Endodermal cell (in vitro differentiated cells): ENCODE results near the gene DBNL. TPM values are rescaled to one million over a fixed set of nuclear protein-coding genes. Genes with fewer than 3 reads are reported as not detected.

ENCODE experiments used
- DNase-seq: peaks from one replicate; pipeline ENCODE4 v3.0.0-alpha.2; 2017
- H3K27ac ChIP-seq: 2 replicates; pipeline ENCODE4 v1.5.1; 2013; ENCODE audit warnings: mild to moderate bottlenecking, low read depth, low read length, moderate library complexity
- H3K27me3 ChIP-seq: 2 replicates; pipeline ENCODE4 v1.6.1; 2013; ENCODE audit warnings: mild to moderate bottlenecking, low read length, moderate library complexity; ENCODE audit not compliant: insufficient read depth, control insufficient read depth, poor library complexity, severe bottlenecking
- H3K36me3 ChIP-seq: 2 replicates; pipeline ENCODE4 v1.7.0; 2013; ENCODE audit warnings: mild to moderate bottlenecking, low read length, moderate library complexity; ENCODE audit not compliant: control insufficient read depth, insufficient read depth
- H3K4me1 ChIP-seq: one replicate; pipeline ENCODE4 v1.7.0; 2013; ENCODE audit warnings: low read length; ENCODE audit not compliant: control insufficient read depth, insufficient read depth
- H3K4me3 ChIP-seq: 2 replicates; pipeline ENCODE4 v1.5.1; 2013; ENCODE audit warnings: mild to moderate bottlenecking, low read length, moderate library complexity
- H3K9ac ChIP-seq: 2 replicates; pipeline ENCODE4 v1.6.1; 2013; ENCODE audit warnings: mild to moderate bottlenecking, low read length, moderate library complexity; ENCODE audit not compliant: poor library complexity, severe bottlenecking; ENCODE audit errors: extremely low read depth
- H3K9me3 ChIP-seq: 2 replicates; pipeline ENCODE4 v1.6.1; 2013; ENCODE audit warnings: mild to moderate bottlenecking, low read length, moderate library complexity; ENCODE audit not compliant: control insufficient read depth
- H3K27ac Mint-ChIP-seq: 2 replicates; pipeline ENCODE4 v1.8.0; 2020; ENCODE audit warnings: mixed read lengths
- H3K27me3 Mint-ChIP-seq: 2 replicates; pipeline ENCODE4 v1.8.0; 2021; ENCODE audit warnings: mild to moderate bottlenecking, mixed read lengths; ENCODE audit not compliant: insufficient read depth
- H3K36me3 Mint-ChIP-seq: 2 replicates; pipeline ENCODE4 v1.8.0; 2020; ENCODE audit warnings: low read depth, mixed read lengths
- H3K4me1 Mint-ChIP-seq: 2 replicates; pipeline ENCODE4 v1.8.0; 2020; ENCODE audit warnings: mixed read lengths
- H3K4me3 Mint-ChIP-seq: 2 replicates; pipeline ENCODE4 v1.8.0; 2020; ENCODE audit warnings: mild to moderate bottlenecking, moderate library complexity, mixed read lengths
- H3K9me3 Mint-ChIP-seq: 2 replicates; pipeline ENCODE4 v1.8.0; 2020; ENCODE audit warnings: mild to moderate bottlenecking, mixed read lengths
- CTCF ChIP-seq: fragments of 200-600 bp; sonication (generic); conservative IDR thresholded peaks from 2 replicates; pipeline ENCODE4 v1.5.0; 2021; ENCODE audit warnings: antibody characterized with exemption, mild to moderate bottlenecking
- WGBS, 2 experiments: methylation state at CpG; one replicate each; pipeline versions ENCODE4 v1.1.5 to v1.1.7; 2013; ENCODE audit warnings: missing lambda C conversion rate in 2 of 2, mixed read lengths in 1 of 2; ENCODE audit not compliant: insufficient coverage in 1 of 2, insufficient read length in 1 of 2; 5-methylcytosine and 5-hydroxymethylcytosine counted together
- total RNA-seq, 2 donors: library from RNA; stranded (reverse); fragmentation: NEBNext Ultra II Directional in 1 of 2; extraction: Animal tissue kit (Norgen Biotek cat#: 25700) in 1 of 2; gene quantifications; 2 replicates in 1 of 2; 3 replicates in 1 of 2; pipeline ENCODE4 v1.2.1, GENCODE V29; 2021

DBNL gene
- total RNA-seq, 2 donors from 2014 or later = 47.0 to 50.9 TPM

GRCh38 chr7:44061645-44062179, 17.2 kb downstream of the DBNL start:
- no peak overlapping the region for H3K9ac ChIP-seq
- TF ChIP-seq CTCF = no peak
- no peak overlapping the region for H3K4me3 Mint-ChIP-seq
- WGBS, 2 experiments = 95% methylated on average over 8 of the region's 8 CpGs
- H3K9me3 ChIP-seq = no peaks in the 10 kb centered on the region
- peaks cover 38% of the 10 kb centered on the region for H3K36me3 ChIP-seq
- H3K4me1 Mint-ChIP-seq = peaks cover 3% of the 10 kb centered on the region
- no peak overlapping the region for H3K27ac Mint-ChIP-seq
- peaks cover 38% of the 10 kb centered on the region for H3K36me3 Mint-ChIP-seq
- H3K27me3 Mint-ChIP-seq = peaks cover 2% of the 10 kb centered on the region
- no peak for DNase-seq
- H3K9me3 Mint-ChIP-seq = no peaks in the 10 kb centered on the region
- H3K4me1 ChIP-seq = peaks cover 10% of the 10 kb centered on the region
- no peaks in the 10 kb centered on the region for H3K27me3 ChIP-seq
- no peak overlapping the region for H3K27ac ChIP-seq
- no peak overlapping the region for H3K4me3 ChIP-seq

- peaks cover 32% of the 10 kb centered on the region for H3K36me3 ChIP-seq
- no peak overlapping the region for H3K27ac Mint-ChIP-seq
- H3K4me1 ChIP-seq = peaks cover 10% of the 10 kb centered on the region
- H3K9me3 ChIP-seq = no peaks in the 10 kb centered on the region
- no peak overlapping the region for H3K27ac ChIP-seq
- no peak for TF ChIP-seq CTCF
- peaks cover 3% of the 10 kb centered on the region for H3K4me1 Mint-ChIP-seq
- H3K9me3 Mint-ChIP-seq = no peaks in the 10 kb centered on the region
- no peaks in the 10 kb centered on the region for H3K27me3 ChIP-seq
- no peak for DNase-seq
- 93 to 95% methylated on average over 6 to 11 of the region's 11 CpGs for WGBS, 2 experiments
- no peak overlapping the region for H3K4me3 ChIP-seq
- H3K36me3 Mint-ChIP-seq = peaks cover 33% of the 10 kb centered on the region
- no peak overlapping the region for H3K9ac ChIP-seq
- no peak overlapping the region for H3K4me3 Mint-ChIP-seq
- peaks cover 7% of the 10 kb centered on the region for H3K27me3 Mint-ChIP-seq
These were observed 17.8 kb downstream of the DBNL start for GRCh38 chr7:44062180-44062902.

- H3K36me3 ChIP-seq = peaks cover 26% of the 10 kb centered on the region
- no peak for TF ChIP-seq CTCF
- DNase-seq = no peak
- H3K27ac ChIP-seq = no peak overlapping the region
- Mint-ChIP-seq H3K4me1 (peaks cover 3% of the 10 kb centered on the region), H3K27ac (no peak overlapping the region), H3K36me3 (peaks cover 28% of the 10 kb centered on the region), H3K27me3 (peaks cover 12% of the 10 kb centered on the region), H3K4me3 (no peak overlapping the region), H3K9me3 (no peaks in the 10 kb centered on the region)
- peaks cover 10% of the 10 kb centered on the region for H3K4me1 ChIP-seq
- H3K9ac ChIP-seq = no peak overlapping the region
- H3K27me3 ChIP-seq = no peaks in the 10 kb centered on the region
- H3K9me3 ChIP-seq = no peaks in the 10 kb centered on the region
- H3K4me3 ChIP-seq = no peak overlapping the region
- WGBS, 2 experiments = 93 to 97% methylated on average over 2 to 3 of the region's 3 CpGs
These were observed 18.4 kb downstream of the DBNL start for GRCh38 chr7:44062903-44063295.
